MM.1S (cell line): ENCODE results near the gene DLGAP1.

ENCODE experiments used
- EZH2 ChIP-seq: fragments of 300-600 bp; sonication (generic); optimal IDR thresholded peaks from 2 replicates; pipeline ENCODE3; 2017; ENCODE audit warnings: low read depth, mild to moderate bottlenecking, antibody characterized with exemption, low read length, mixed read lengths
- EZH2phosphoT487 ChIP-seq: fragments of 300-600 bp; sonication (generic); IDR thresholded peaks from 2 replicates; pipeline ENCODE4 v1.6.1; 2018; ENCODE audit warnings: antibody characterized with exemption, low read length
- TF ChIP-seq, protein P1 (sequence below): fragments of 300-600 bp; sonication (generic); IDR thresholded peaks from 2 replicates; pipeline ENCODE4 v1.5.1; 2016; ENCODE audit warnings: antibody characterized with exemption, low read length, mixed read lengths

DNA sequence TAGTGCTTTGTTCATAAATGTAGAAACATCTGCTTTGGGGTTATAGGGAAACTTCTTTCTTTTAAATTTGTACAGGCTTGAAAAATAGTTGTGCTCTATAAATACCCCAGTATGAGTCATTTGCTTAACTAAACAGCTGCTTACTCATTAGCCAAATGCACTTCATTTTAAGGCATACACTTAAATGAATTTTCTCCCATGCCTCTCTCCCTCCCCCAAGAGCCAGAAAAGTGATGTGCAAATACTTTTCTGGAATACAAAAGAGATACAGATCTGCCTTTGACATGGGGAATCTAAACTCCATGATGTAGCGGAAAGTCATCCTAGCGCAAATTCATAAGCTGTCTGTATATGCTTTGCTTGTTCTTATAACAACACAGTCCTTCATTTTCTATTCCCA is 469.4 kb downstream of the DLGAP1 start:
- TF ChIP-seq EZH2phosphoT487: no peak
- TF ChIP-seq, protein P1, sequence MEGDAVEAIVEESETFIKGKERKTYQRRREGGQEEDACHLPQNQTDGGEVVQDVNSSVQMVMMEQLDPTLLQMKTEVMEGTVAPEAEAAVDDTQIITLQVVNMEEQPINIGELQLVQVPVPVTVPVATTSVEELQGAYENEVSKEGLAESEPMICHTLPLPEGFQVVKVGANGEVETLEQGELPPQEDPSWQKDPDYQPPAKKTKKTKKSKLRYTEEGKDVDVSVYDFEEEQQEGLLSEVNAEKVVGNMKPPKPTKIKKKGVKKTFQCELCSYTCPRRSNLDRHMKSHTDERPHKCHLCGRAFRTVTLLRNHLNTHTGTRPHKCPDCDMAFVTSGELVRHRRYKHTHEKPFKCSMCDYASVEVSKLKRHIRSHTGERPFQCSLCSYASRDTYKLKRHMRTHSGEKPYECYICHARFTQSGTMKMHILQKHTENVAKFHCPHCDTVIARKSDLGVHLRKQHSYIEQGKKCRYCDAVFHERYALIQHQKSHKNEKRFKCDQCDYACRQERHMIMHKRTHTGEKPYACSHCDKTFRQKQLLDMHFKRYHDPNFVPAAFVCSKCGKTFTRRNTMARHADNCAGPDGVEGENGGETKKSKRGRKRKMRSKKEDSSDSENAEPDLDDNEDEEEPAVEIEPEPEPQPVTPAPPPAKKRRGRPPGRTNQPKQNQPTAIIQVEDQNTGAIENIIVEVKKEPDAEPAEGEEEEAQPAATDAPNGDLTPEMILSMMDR: no peak
- TF ChIP-seq EZH2: no peak
